Fibroblast of lung (primary cell): Measurements from ENCODE around the gene POLD3. TPM values are rescaled to one million over a fixed set of nuclear protein-coding genes. Genes with fewer than 3 reads are reported as not detected.
A peak's percentile ranks its signal among the peaks of the same experiment; 100 is the strongest.

Source experiments
- DNase-seq, 2 donors: peaks; one replicate each; pipeline versions ENCODE4 v3.0.0 to v3.0.0-alpha.2; 2010; ENCODE audit warnings: low read depth in 2 of 2
- H2AFZ ChIP-seq: 2 replicates; pipeline ENCODE4 v1.5.1; 2012; ENCODE audit warnings: low read length, control low read depth, inconsistent platforms
- H3K27ac ChIP-seq: 2 replicates; pipeline ENCODE4 v1.5.1; 2011; ENCODE audit warnings: low read length, control low read depth; ENCODE audit not compliant: insufficient read depth
- H3K27me3 ChIP-seq: 2 replicates; pipeline ENCODE4 v1.5.1; 2011; ENCODE audit warnings: mild to moderate bottlenecking, low read length; ENCODE audit not compliant: control insufficient read depth, insufficient read depth
- H3K36me3 ChIP-seq: 2 replicates; pipeline ENCODE4 v1.5.1; 2011; ENCODE audit warnings: low read length; ENCODE audit not compliant: control insufficient read depth, insufficient read depth
- H3K4me1 ChIP-seq: 2 replicates; pipeline ENCODE4 v1.5.1; 2011; ENCODE audit warnings: low read length; ENCODE audit not compliant: control insufficient read depth, insufficient read depth; ENCODE audit errors: extremely low read depth
- H3K4me2 ChIP-seq: 2 replicates; pipeline ENCODE4 v1.5.1; 2011; ENCODE audit warnings: low read length, control low read depth; ENCODE audit not compliant: insufficient read depth; ENCODE audit errors: extremely low read depth
- H3K4me3 ChIP-seq, 4 experiments: fragments of 200-600 bp in 1 of 4; sonication (generic) in 1 of 4; replicated peaks in 1 of 4; 2 replicates each; pipeline ENCODE4 v1.5.1; 2011 to 2016; ENCODE audit warnings: low read length in 4 of 4, low read depth in 3 of 4, mild to moderate bottlenecking in 3 of 4, control low read depth in 2 of 4, inconsistent platforms in 1 of 4, mixed read lengths in 1 of 4; ENCODE audit not compliant: insufficient read depth in 1 of 4; ENCODE audit errors: control extremely low read depth in 1 of 4
- H3K79me2 ChIP-seq: 2 replicates; pipeline ENCODE4 v1.5.1; 2012; ENCODE audit warnings: mild to moderate bottlenecking, low read length, inconsistent platforms; ENCODE audit not compliant: control insufficient read depth, insufficient read depth
- H3K9ac ChIP-seq: 2 replicates; pipeline ENCODE4 v1.5.1; 2011; ENCODE audit warnings: mild to moderate bottlenecking, low read length, control low read depth; ENCODE audit not compliant: insufficient read depth
- H3K9me3 ChIP-seq: 2 replicates; pipeline ENCODE4 v1.5.1; 2012; ENCODE audit warnings: low read depth, low read length; ENCODE audit not compliant: control insufficient read depth, insufficient read depth
- H4K20me1 ChIP-seq: 2 replicates; pipeline ENCODE4 v1.5.1; 2011; ENCODE audit warnings: low read length; ENCODE audit not compliant: control insufficient read depth, insufficient read depth; ENCODE audit errors: extremely low read depth
- EZH2 ChIP-seq: IDR thresholded peaks from 2 replicates; pipeline ENCODE4 v1.5.1; 2012; ENCODE audit warnings: low read length, control low read depth, mild to moderate bottlenecking; ENCODE audit errors: missing control alignments
- polyA plus RNA-seq, 2 donors: library from polyadenylated mRNA; depleted of rRNA in 1 of 2; stranded (reverse) in 1 of 2; unstranded in 1 of 2; fragments of >200 nt; gene quantifications; 2 replicates each; pipeline ENCODE4 v1.2.1, GENCODE V29; 2011 to 2012; ENCODE audit warnings: missing spikeins in 1 of 2
- total RNA-seq: library from RNA; depleted of rRNA; stranded (reverse); fragments of >200 nt; gene quantifications from 2 replicates; pipeline ENCODE4 v1.2.1, GENCODE V29; 2014
- TF ChIP-seq, protein P1 (sequence below), 2 donors: IDR thresholded peaks in 1 of 2; conservative IDR thresholded peaks in 1 of 2; 1 replicate in 1 of 2; 2 replicates in 1 of 2; pipeline ENCODE4 v1.5.1; 2011 to 2012; ENCODE audit warnings: low read length in 2 of 2, control low read depth in 1 of 2, inconsistent platforms in 1 of 2, low read depth in 1 of 2, mild to moderate bottlenecking in 1 of 2

POLD3 gene
- total and polyA plus RNA-seq, 2 donors (not counting 1 experiment from before 2014, with no cell fraction given): 9.1 to 13.7 TPM

DNA sequence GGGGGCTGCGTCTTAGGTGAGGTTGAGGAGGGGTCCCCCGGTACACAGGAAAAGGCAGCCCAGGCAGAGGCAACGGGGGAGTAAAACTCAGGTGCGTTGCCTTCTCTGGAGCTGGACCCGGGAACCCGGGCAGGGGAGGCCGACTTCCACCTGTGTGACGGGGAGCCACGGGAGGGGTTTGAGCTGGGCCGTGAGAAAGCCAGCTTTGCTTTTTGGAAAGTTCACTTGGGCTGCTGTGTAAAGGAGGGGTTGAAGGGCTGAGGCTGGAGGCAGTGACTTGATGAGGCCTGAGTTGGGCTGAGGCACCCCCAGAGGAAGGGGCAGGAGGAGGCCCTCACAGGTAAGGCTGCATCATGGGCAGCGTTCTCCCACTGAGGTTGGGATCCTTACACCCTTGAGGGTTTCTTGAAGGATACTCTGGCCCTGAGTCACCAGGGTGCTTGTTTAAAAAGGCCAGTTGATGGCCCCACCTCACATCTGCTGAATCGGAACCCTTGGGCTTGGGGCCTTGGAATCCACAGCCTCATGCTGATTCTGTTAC, 91.6 kb downstream of the POLD3 start:
- H3K4me3 ChIP-seq: peak overlapping the region in 2 of 4 experiments; percentile 9 to 48

DNA sequence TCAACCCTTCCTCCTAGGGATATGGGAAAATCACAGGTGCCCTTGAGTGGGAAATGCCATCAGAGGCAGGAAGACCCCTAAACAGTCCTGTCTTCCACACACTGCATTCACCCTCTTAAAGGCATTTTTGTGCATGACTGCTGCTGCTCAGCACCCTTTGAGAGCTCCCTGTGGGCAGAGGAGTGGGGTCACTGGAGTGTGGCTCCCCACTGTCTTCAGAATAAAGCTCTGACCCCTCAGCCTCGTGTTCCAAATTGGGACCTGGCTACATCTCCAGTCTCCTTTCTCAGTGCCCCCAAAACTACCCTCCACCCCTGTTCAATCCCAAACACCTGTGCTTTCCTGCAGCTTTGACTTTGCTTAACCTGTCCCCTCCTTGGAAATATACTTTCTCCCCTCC, 92.3 kb downstream of the POLD3 start:
- Histone ChIP-seq H3K27me3 (no peaks in the 10 kb centered on the region), H3K27ac (no peak overlapping the region), H3K4me2 (no peak overlapping the region), H3K79me2 (no peaks in the 10 kb centered on the region), H3K36me3 (no peaks in the 10 kb centered on the region), H3K9me3 (no peaks in the 10 kb centered on the region), H2AFZ (no peak overlapping the region), H3K9ac (no peak overlapping the region), H3K4me3 (no peak overlapping the region), H3K4me1 (peaks cover 9% of the 10 kb centered on the region), H4K20me1 (no peaks in the 10 kb centered on the region)
- DNase-seq: no peak
- TF ChIP-seq, protein P1, sequence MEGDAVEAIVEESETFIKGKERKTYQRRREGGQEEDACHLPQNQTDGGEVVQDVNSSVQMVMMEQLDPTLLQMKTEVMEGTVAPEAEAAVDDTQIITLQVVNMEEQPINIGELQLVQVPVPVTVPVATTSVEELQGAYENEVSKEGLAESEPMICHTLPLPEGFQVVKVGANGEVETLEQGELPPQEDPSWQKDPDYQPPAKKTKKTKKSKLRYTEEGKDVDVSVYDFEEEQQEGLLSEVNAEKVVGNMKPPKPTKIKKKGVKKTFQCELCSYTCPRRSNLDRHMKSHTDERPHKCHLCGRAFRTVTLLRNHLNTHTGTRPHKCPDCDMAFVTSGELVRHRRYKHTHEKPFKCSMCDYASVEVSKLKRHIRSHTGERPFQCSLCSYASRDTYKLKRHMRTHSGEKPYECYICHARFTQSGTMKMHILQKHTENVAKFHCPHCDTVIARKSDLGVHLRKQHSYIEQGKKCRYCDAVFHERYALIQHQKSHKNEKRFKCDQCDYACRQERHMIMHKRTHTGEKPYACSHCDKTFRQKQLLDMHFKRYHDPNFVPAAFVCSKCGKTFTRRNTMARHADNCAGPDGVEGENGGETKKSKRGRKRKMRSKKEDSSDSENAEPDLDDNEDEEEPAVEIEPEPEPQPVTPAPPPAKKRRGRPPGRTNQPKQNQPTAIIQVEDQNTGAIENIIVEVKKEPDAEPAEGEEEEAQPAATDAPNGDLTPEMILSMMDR (conservative IDR thresholded peaks at IDR 0.05 in 1 of 2, IDR thresholded peaks at IDR 0.05 in 1 of 2; ENCODE audit: low read depth in 1 of 2, low read length in 2 of 2): no peak
- TF ChIP-seq EZH2: no peak

More for the DNA sequence above, 91.6 kb downstream of the POLD3 start:
- no peak for TF ChIP-seq EZH2
- TF ChIP-seq, protein P1 (conservative IDR thresholded peaks at IDR 0.05 in 1 of 2, IDR thresholded peaks at IDR 0.05 in 1 of 2; ENCODE audit: low read depth in 1 of 2, low read length in 2 of 2): no peak
- Histone ChIP-seq H3K4me1 (peaks cover 5% of the 10 kb centered on the region), H2AFZ (no peak overlapping the region), H3K27me3 (no peaks in the 10 kb centered on the region), H3K9ac (no peak overlapping the region), H3K27ac (no peak overlapping the region), H3K9me3 (no peaks in the 10 kb centered on the region), H3K79me2 (no peaks in the 10 kb centered on the region), H4K20me1 (no peaks in the 10 kb centered on the region), H3K36me3 (no peaks in the 10 kb centered on the region), H3K4me2 (peak overlapping the region; percentile 51)
- peak; percentile 56 to 59 for DNase-seq

- Histone ChIP-seq H3K4me2 (no peak overlapping the region), H3K9ac (no peak overlapping the region), H3K4me3 (no peak overlapping the region), H3K9me3 (no peaks in the 10 kb centered on the region), H3K79me2 (no peaks in the 10 kb centered on the region), H2AFZ (no peak overlapping the region), H4K20me1 (no peaks in the 10 kb centered on the region), H3K27me3 (no peaks in the 10 kb centered on the region), H3K36me3 (no peaks in the 10 kb centered on the region), H3K27ac (no peak overlapping the region), H3K4me1 (peaks cover 9% of the 10 kb centered on the region)
- DNase-seq: no peak
- TF ChIP-seq, protein P1 (conservative IDR thresholded peaks at IDR 0.05 in 1 of 2, IDR thresholded peaks at IDR 0.05 in 1 of 2; ENCODE audit: low read depth in 1 of 2, low read length in 2 of 2): no peak
- no peak for TF ChIP-seq EZH2
Measured at GRCh38 chr11:74685338-74685737, 93.0 kb downstream of the POLD3 start.
